ENCODE results near the gene DDX59.

DNA sequence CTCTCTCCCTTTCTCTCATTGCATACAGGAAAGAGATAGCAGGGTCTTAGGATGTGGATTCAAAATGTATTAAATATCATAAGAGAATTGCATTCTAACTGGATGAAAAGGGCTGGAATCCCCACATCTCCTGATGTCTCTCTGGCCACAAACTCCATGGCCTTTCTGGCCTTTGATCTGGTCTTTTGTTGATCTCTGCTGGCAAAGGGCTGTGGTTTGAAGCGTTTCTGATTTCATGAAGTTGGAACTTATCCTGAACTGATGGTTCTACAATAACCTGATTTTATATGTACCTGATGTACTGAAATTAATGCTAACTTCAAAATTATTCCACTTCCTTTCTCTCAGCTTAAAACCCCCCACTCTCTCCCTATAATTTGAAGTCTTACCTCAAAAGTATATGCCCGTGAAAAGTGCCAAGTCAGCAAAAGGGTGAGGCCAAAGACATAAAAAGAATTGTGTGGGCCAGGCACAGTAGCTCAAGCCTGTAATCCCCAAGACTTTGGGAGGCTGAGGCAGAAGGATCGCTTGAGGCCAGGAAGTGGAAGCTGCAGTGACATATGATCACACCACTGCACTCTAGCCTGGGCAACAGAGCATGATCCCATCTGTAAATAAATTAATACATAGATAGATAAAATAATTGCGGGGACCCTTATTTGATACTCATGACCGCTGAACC is 42.7 kb downstream of the DDX59 start:
- TF ChIP-seq, protein P1, sequence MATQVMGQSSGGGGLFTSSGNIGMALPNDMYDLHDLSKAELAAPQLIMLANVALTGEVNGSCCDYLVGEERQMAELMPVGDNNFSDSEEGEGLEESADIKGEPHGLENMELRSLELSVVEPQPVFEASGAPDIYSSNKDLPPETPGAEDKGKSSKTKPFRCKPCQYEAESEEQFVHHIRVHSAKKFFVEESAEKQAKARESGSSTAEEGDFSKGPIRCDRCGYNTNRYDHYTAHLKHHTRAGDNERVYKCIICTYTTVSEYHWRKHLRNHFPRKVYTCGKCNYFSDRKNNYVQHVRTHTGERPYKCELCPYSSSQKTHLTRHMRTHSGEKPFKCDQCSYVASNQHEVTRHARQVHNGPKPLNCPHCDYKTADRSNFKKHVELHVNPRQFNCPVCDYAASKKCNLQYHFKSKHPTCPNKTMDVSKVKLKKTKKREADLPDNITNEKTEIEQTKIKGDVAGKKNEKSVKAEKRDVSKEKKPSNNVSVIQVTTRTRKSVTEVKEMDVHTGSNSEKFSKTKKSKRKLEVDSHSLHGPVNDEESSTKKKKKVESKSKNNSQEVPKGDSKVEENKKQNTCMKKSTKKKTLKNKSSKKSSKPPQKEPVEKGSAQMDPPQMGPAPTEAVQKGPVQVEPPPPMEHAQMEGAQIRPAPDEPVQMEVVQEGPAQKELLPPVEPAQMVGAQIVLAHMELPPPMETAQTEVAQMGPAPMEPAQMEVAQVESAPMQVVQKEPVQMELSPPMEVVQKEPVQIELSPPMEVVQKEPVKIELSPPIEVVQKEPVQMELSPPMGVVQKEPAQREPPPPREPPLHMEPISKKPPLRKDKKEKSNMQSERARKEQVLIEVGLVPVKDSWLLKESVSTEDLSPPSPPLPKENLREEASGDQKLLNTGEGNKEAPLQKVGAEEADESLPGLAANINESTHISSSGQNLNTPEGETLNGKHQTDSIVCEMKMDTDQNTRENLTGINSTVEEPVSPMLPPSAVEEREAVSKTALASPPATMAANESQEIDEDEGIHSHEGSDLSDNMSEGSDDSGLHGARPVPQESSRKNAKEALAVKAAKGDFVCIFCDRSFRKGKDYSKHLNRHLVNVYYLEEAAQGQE (IDR thresholded peaks at IDR 0.05; ENCODE audit: insufficient read depth in 1 of 2, low read depth in 2 of 2, low read length in 2 of 2), result no peak
- TF ChIP-seq POLR2AphosphoS5 (IDR thresholded peaks at IDR 0.05; ENCODE audit: low read depth, low read length), result no peak

Data from PFSK-1 (cell line).